Natural killer cell (primary cell): ENCODE results near the gene MN1. TPM values are rescaled to one million over a fixed set of nuclear protein-coding genes. Genes with fewer than 3 reads are reported as not detected.

Experiments used
- ATAC-seq, 3 donors: fragments of 150-1000 bp in 2 of 3; fragments of 200-7000 bp in 1 of 3; cut with Tn5 transposase; 1 replicate in 1 of 3; 2 replicates in 2 of 3; pipeline ENCODE4 v1.10.0; 2021; ENCODE audit warnings: mild to moderate bottlenecking in 2 of 3, moderate library complexity in 2 of 3
- DNase-seq, 2 donors: peaks; one replicate each; pipeline versions ENCODE4 v3.0.0 to v3.0.0-alpha.2; 2013 to 2021; ENCODE audit warnings: mixed read lengths in 1 of 2
- H3K27ac ChIP-seq: one replicate; pipeline ENCODE4 v1.5.1; 2013; ENCODE audit warnings: mild to moderate bottlenecking, low read length
- H3K27me3 ChIP-seq: one replicate; pipeline ENCODE4 v1.6.1; 2013; ENCODE audit warnings: low read length; ENCODE audit not compliant: control insufficient read depth, insufficient read depth
- H3K36me3 ChIP-seq: one replicate; pipeline ENCODE4 v1.6.1; 2013; ENCODE audit warnings: low read length; ENCODE audit not compliant: control insufficient read depth, insufficient read depth
- H3K4me1 ChIP-seq: one replicate; pipeline ENCODE4 v1.6.1; 2013; ENCODE audit warnings: low read length; ENCODE audit not compliant: control insufficient read depth, insufficient read depth
- H3K4me3 ChIP-seq: one replicate; pipeline ENCODE4 v1.5.1; 2013; ENCODE audit warnings: low read length
- H3K9me3 ChIP-seq: one replicate; pipeline ENCODE4 v1.6.1; 2013; ENCODE audit warnings: low read length; ENCODE audit not compliant: control insufficient read depth, insufficient read depth
- H3K27ac Mint-ChIP-seq, 2 donors: one replicate each; pipeline ENCODE4 v1.8.0; 2022; ENCODE audit warnings: mild to moderate bottlenecking in 2 of 2, mixed read lengths in 2 of 2, moderate library complexity in 1 of 2
- H3K27me3 Mint-ChIP-seq, 2 donors: one replicate each; pipeline ENCODE4 v1.8.0; 2022; ENCODE audit warnings: low read depth in 2 of 2, mixed read lengths in 2 of 2
- H3K36me3 Mint-ChIP-seq: one replicate; pipeline ENCODE4 v1.8.0; 2022; ENCODE audit warnings: mixed read lengths
- H3K4me1 Mint-ChIP-seq, 2 donors: one replicate each; pipeline ENCODE4 v1.8.0; 2022; ENCODE audit warnings: mixed read lengths in 2 of 2
- H3K4me3 Mint-ChIP-seq: one replicate; pipeline ENCODE4 v1.8.0; 2022; ENCODE audit warnings: mild to moderate bottlenecking, moderate library complexity, mixed read lengths
- H3K9me3 Mint-ChIP-seq, 2 donors: one replicate each; pipeline ENCODE4 v1.8.0; 2022; ENCODE audit warnings: mixed read lengths in 2 of 2
- WGBS: methylation state at CpG from one replicate; pipeline ENCODE4 v1.1.7; 2013; ENCODE audit warnings: missing lambda C conversion rate; ENCODE audit not compliant: insufficient coverage; 5-methylcytosine and 5-hydroxymethylcytosine counted together
- intact Hi-C: fragments of 100-400 bp; cut with micrococcal nuclease; formaldehyde crosslinking; loops from one replicate; pipeline ENCODE4 v1.14.2; 2022
- total RNA-seq, 4 donors: library from RNA; stranded (reverse); fragments of 120-200 nt in 1 of 4; gene quantifications; one replicate each; pipeline versions ENCODE4 v1.2.3 to v1.2.4, GENCODE V29; 2013 to 2022
- TF ChIP-seq, protein P1 (sequence below): fragments of 200-600 bp; IDR thresholded peaks from one replicate; pipeline ENCODE4 v1.8.0; 2022; ENCODE audit warnings: antibody characterized with exemption

MN1 gene
- total RNA-seq, 3 donors from 2014 or later (not counting 1 experiment from before 2014, with no cell fraction given) = 0.39 to 0.83 (median 0.82) TPM

DNA sequence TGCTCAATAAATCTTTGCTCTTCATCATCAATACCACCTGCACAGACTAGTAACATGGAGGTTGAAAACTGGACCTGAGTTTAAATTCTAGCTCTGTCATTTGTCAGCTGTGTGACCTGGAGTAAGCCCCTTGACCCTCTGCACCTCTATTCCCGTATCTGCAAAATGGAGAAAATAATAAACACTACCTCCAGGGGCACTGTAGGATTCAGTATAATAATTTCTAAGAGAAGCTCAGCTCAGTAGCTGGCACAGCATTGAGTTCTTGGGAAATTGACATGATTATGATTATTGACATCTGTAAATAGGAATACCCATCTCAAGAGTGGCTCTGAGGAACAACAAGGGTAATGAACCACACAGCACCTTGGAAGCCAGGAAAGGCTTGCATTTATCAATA lies 78.4 kb downstream of the MN1 start:
- 100% methylated on average over 1 of the region's 1 CpG for WGBS
- peaks cover 0 to 3% of the 10 kb centered on the region in 2 donors for H3K9me3 Mint-ChIP-seq
- H3K27me3 Mint-ChIP-seq = peaks cover 4 to 17% of the 10 kb centered on the region in 2 donors
- Histone ChIP-seq H3K4me1 (peaks cover 3% of the 10 kb centered on the region), H3K4me3 (no peak overlapping the region), H3K9me3 (no peaks in the 10 kb centered on the region), H3K27ac (no peak overlapping the region), H3K27me3 (no peaks in the 10 kb centered on the region), H3K36me3 (no peaks in the 10 kb centered on the region)
- intact Hi-C loops = no loop called here
- H3K4me3 Mint-ChIP-seq = no peak overlapping the region
- H3K4me1 Mint-ChIP-seq = no peaks in the 10 kb centered on the region
- ATAC-seq = no peak
- H3K36me3 Mint-ChIP-seq = no peaks in the 10 kb centered on the region
- no peak for DNase-seq
- no peak overlapping the region for H3K27ac Mint-ChIP-seq
- TF ChIP-seq, protein P1, sequence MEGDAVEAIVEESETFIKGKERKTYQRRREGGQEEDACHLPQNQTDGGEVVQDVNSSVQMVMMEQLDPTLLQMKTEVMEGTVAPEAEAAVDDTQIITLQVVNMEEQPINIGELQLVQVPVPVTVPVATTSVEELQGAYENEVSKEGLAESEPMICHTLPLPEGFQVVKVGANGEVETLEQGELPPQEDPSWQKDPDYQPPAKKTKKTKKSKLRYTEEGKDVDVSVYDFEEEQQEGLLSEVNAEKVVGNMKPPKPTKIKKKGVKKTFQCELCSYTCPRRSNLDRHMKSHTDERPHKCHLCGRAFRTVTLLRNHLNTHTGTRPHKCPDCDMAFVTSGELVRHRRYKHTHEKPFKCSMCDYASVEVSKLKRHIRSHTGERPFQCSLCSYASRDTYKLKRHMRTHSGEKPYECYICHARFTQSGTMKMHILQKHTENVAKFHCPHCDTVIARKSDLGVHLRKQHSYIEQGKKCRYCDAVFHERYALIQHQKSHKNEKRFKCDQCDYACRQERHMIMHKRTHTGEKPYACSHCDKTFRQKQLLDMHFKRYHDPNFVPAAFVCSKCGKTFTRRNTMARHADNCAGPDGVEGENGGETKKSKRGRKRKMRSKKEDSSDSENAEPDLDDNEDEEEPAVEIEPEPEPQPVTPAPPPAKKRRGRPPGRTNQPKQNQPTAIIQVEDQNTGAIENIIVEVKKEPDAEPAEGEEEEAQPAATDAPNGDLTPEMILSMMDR = no peak

DNA sequence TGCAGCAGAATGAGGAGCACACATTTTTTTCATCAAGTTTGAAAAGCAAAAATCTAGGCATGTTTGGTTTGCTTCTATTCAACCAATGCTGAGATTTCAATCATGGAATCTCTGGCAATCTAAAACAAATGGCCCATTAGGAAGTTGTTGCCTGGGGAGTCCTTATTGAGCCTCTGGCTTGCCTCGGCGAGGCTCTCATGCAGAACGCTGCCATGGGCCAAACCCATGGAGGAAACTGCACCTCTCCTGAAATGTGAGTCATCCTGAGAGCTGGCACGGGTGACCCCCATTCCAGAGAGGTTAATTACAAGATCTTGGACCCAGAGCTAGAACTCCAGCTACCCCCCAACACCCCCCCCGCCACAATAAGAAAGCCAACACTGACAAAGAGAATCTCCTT lies 80.7 kb downstream of the MN1 start:
- 83% methylated on average over 4 of the region's 5 CpGs for WGBS
- intact Hi-C loops = no loop called here
- TF ChIP-seq, protein P1 = no peak

DNA sequence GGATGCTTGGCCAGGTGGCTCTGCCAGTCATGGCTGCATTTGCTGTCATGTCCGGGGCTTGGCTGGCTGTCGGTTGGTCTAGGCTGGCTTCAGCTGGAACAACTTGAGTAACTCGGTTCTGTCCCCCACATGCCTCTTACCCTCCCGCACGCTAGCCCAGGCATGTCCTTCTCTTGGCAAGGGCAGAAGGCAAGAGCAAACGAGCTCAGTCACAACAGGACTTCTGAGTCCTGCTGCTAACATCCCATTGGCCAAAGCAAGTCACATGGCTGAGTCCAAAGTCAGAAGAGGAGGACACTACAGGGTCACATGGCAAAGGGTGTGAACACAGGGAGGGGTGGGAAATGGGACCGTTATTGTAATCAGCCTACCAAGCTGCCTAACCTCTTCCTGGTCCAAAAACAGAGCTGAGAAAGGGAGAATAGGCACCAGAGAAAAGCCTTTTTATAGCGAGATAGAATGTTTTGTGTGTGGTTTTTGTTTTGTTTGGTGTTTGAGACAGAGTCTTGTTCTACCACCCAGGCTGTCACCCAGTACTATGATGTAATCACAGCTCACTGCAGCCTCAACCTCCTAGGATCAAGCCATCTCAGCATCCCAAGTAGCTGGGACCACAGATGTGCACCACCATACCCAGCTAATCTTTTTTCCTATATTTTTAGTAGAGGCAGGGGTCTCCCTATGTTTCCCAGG lies 81.9 kb downstream of the MN1 start:
- H3K4me3 Mint-ChIP-seq = no peak overlapping the region
- intact Hi-C loops = no loop called here
- H3K27me3 ChIP-seq = no peaks in the 10 kb centered on the region
- no peaks in the 10 kb centered on the region for H3K9me3 Mint-ChIP-seq
- H3K36me3 Mint-ChIP-seq = no peaks in the 10 kb centered on the region
- no peaks in the 10 kb centered on the region for H3K4me1 Mint-ChIP-seq
- H3K9me3 ChIP-seq = no peaks in the 10 kb centered on the region
- TF ChIP-seq, protein P1 = no peak
- ATAC-seq = no peak
- 46% methylated on average over 8 of the region's 8 CpGs for WGBS
- DNase-seq = no peak
- H3K4me3 ChIP-seq = no peak overlapping the region
- H3K27ac Mint-ChIP-seq = no peak overlapping the region
- H3K27ac ChIP-seq = no peak overlapping the region
- no peaks in the 10 kb centered on the region for H3K4me1 ChIP-seq
- H3K36me3 ChIP-seq = no peaks in the 10 kb centered on the region
- H3K27me3 Mint-ChIP-seq = peaks cover 5 to 15% of the 10 kb centered on the region in 2 donors

More for the DNA sequence above, 80.7 kb downstream of the MN1 start:
- no peak for DNase-seq
- no peaks in the 10 kb centered on the region for H3K4me1 Mint-ChIP-seq
- Histone ChIP-seq H3K9me3 (no peaks in the 10 kb centered on the region), H3K4me1 (no peaks in the 10 kb centered on the region), H3K27me3 (no peaks in the 10 kb centered on the region), H3K4me3 (no peak overlapping the region), H3K36me3 (no peaks in the 10 kb centered on the region), H3K27ac (no peak overlapping the region)
- no peaks in the 10 kb centered on the region for H3K36me3 Mint-ChIP-seq
- no peak overlapping the region for H3K4me3 Mint-ChIP-seq
- peaks cover 0 to 3% of the 10 kb centered on the region in 2 donors for H3K9me3 Mint-ChIP-seq
- ATAC-seq = no peak
- H3K27ac Mint-ChIP-seq = no peak overlapping the region
- H3K27me3 Mint-ChIP-seq = peaks cover 5 to 14% of the 10 kb centered on the region in 2 donors

DNA sequence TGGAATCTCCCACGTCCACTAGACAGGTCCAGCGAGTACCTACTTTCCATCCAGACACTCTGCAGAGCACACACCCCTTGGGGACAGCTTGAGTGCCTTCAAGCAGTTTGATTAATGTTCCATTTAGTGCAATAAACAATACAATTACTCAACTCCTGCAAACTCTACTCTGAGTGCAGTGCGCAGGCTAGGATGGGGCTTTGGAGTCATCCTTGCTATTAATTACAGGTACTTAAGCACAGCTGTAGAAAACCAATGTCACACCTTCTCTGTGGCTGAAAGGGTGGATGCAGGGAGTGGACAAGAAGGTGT lies 82.6 kb downstream of the MN1 start:
- H3K9me3 ChIP-seq = no peaks in the 10 kb centered on the region
- Mint-ChIP-seq H3K36me3 (no peaks in the 10 kb centered on the region), H3K4me3 (no peak overlapping the region), H3K4me1 (no peaks in the 10 kb centered on the region), H3K27me3 (peaks cover 5 to 15% of the 10 kb centered on the region in 2 donors), H3K9me3 (no peaks in the 10 kb centered on the region), H3K27ac (no peak overlapping the region)
- no peaks in the 10 kb centered on the region for H3K27me3 ChIP-seq
- intact Hi-C loops = no loop called here
- H3K27ac ChIP-seq = no peak overlapping the region
- H3K36me3 ChIP-seq = no peaks in the 10 kb centered on the region
- no peak for ATAC-seq
- H3K4me1 ChIP-seq = no peaks in the 10 kb centered on the region
- no peak for DNase-seq
- TF ChIP-seq, protein P1 = no peak
- no peak overlapping the region for H3K4me3 ChIP-seq
- WGBS = 93% methylated on average over 3 of the region's 3 CpGs
